Stimulated activated naive B cell treated with anti-CD40 and anti-IgM and Interleukin-4, amounts not matched to agents 10 μg/mL and 1 μg/mL and 100 μg/mL, for 72 hours (primary cell): ENCODE results near the gene ABCD1.

Experiments
- ATAC-seq, 2 donors: fragments of 150-1000 bp; cut with Tn5 transposase; replicated peaks; 2 replicates each; pipeline ENCODE4 v1.10.0; 2021; ENCODE audit warnings: moderate library complexity in 1 of 2
- DNase-seq: peaks from one replicate; pipeline ENCODE4 v3.0.0; 2021
- H3K27ac Mint-ChIP-seq: one replicate; pipeline ENCODE4 v1.8.0; 2022; ENCODE audit warnings: mild to moderate bottlenecking, mixed read lengths
- H3K27me3 Mint-ChIP-seq, 2 donors: one replicate each; pipeline ENCODE4 v1.8.0; 2022; ENCODE audit warnings: mixed read lengths in 2 of 2
- H3K36me3 Mint-ChIP-seq, 2 donors: one replicate each; pipeline ENCODE4 v1.8.0; 2022; ENCODE audit warnings: mixed read lengths in 2 of 2, mild to moderate bottlenecking in 1 of 2
- H3K4me1 Mint-ChIP-seq, 2 donors: one replicate each; pipeline ENCODE4 v1.8.0; 2022; ENCODE audit warnings: mixed read lengths in 2 of 2, mild to moderate bottlenecking in 1 of 2
- H3K4me3 Mint-ChIP-seq, 2 donors: one replicate each; pipeline ENCODE4 v1.8.0; 2022; ENCODE audit warnings: mild to moderate bottlenecking in 2 of 2, mixed read lengths in 2 of 2, moderate library complexity in 1 of 2
- H3K9me3 Mint-ChIP-seq, 2 donors: one replicate each; pipeline ENCODE4 v1.8.0; 2022; ENCODE audit warnings: mixed read lengths in 2 of 2, mild to moderate bottlenecking in 1 of 2

Gene ABCD1

GRCh38 chrX:153779891-153780677 lies 55.4 kb downstream of the ABCD1 start:
- DNase-seq (no peak), ATAC-seq (no peak)
- Mint-ChIP-seq H3K4me1 (peaks cover 4 to 11% of the 10 kb centered on the region in 2 donors), H3K9me3 (no peaks in the 10 kb centered on the region), H3K27ac (peak overlapping the region; percentile 17), H3K27me3 (peaks cover 9 to 10% of the 10 kb centered on the region in 2 donors), H3K36me3 (peaks cover 5 to 6% of the 10 kb centered on the region in 2 donors), H3K4me3 (no peak overlapping the region)

- Mint-ChIP-seq H3K27me3 (peaks cover 9 to 10% of the 10 kb centered on the region in 2 donors), H3K36me3 (peaks cover 8 to 10% of the 10 kb centered on the region in 2 donors), H3K27ac (peak within 1 kb of the TSS; percentile 17), H3K4me1 (peaks cover 4 to 11% of the 10 kb centered on the region in 2 donors), H3K9me3 (no peaks in the 10 kb centered on the region), H3K4me3 (no peak within 1 kb of the TSS)
- no peak for DNase-seq
- peak in 1 of 2 donors; percentile 15 for ATAC-seq
Observed at GRCh38 chrX:153780678-153781427, 56.2 kb downstream of the ABCD1 start, which contains the start of gene SRPK3. Gene SRPK3 (plus strand): TSS chrX:153781041. CDS start chrX:153781087, 46 bp downstream.

GRCh38 chrX:153781428-153782047 lies 56.9 kb downstream of the ABCD1 start:
- Mint-ChIP-seq H3K27ac (no peak overlapping the region), H3K9me3 (no peaks in the 10 kb centered on the region), H3K4me3 (no peak overlapping the region), H3K4me1 (peaks cover 4 to 11% of the 10 kb centered on the region in 2 donors), H3K36me3 (peaks cover 8 to 13% of the 10 kb centered on the region in 2 donors), H3K27me3 (peaks cover 9 to 10% of the 10 kb centered on the region in 2 donors)
- ATAC-seq (no peak), DNase-seq (no peak)

- H3K36me3 Mint-ChIP-seq, result peaks cover 8 to 17% of the 10 kb centered on the region in 2 donors
- H3K4me1 Mint-ChIP-seq, result peaks cover 4 to 11% of the 10 kb centered on the region in 2 donors
- DNase-seq (no peak), ATAC-seq (no peak)
- H3K27ac Mint-ChIP-seq, result no peak overlapping the region
- no peak overlapping the region for H3K4me3 Mint-ChIP-seq
- H3K27me3 Mint-ChIP-seq, result peaks cover 9 to 10% of the 10 kb centered on the region in 2 donors
- H3K9me3 Mint-ChIP-seq, result no peaks in the 10 kb centered on the region
Observed at GRCh38 chrX:153782313-153782712, 57.7 kb downstream of the ABCD1 start.

- H3K27me3 Mint-ChIP-seq, result peaks cover 9 to 10% of the 10 kb centered on the region in 2 donors
- no peak overlapping the region for H3K4me3 Mint-ChIP-seq
- H3K9me3 Mint-ChIP-seq, result no peaks in the 10 kb centered on the region
- no peak overlapping the region for H3K27ac Mint-ChIP-seq
- ATAC-seq (no peak), DNase-seq (no peak)
- peaks cover 8 to 17% of the 10 kb centered on the region in 2 donors for H3K36me3 Mint-ChIP-seq
- H3K4me1 Mint-ChIP-seq, result peaks cover 4 to 11% of the 10 kb centered on the region in 2 donors
Observed at GRCh38 chrX:153782871-153783270, 58.2 kb downstream of the ABCD1 start.

- H3K27ac Mint-ChIP-seq, result peak overlapping the region; percentile 76
- peaks cover 4 to 11% of the 10 kb centered on the region in 2 donors for H3K4me1 Mint-ChIP-seq
- no peaks in the 10 kb centered on the region for H3K9me3 Mint-ChIP-seq
- ATAC-seq, result no peak
- DNase-seq, result no peak
- no peak overlapping the region for H3K4me3 Mint-ChIP-seq
- peaks cover 8 to 17% of the 10 kb centered on the region in 2 donors for H3K36me3 Mint-ChIP-seq
- peaks cover 9 to 10% of the 10 kb centered on the region in 2 donors for H3K27me3 Mint-ChIP-seq
Observed at GRCh38 chrX:153783378-153784013, 58.8 kb downstream of the ABCD1 start.

GRCh38 chrX:153784325-153784967 lies 59.8 kb downstream of the ABCD1 start:
- Mint-ChIP-seq H3K36me3 (peaks cover 8 to 21% of the 10 kb centered on the region in 2 donors), H3K4me1 (peaks cover 4 to 11% of the 10 kb centered on the region in 2 donors), H3K27me3 (peaks cover 9 to 10% of the 10 kb centered on the region in 2 donors), H3K27ac (no peak overlapping the region), H3K9me3 (no peaks in the 10 kb centered on the region), H3K4me3 (no peak overlapping the region)
- no peak for DNase-seq
- no peak for ATAC-seq

- Mint-ChIP-seq H3K4me1 (no peaks in the 10 kb centered on the region), H3K27ac (no peak overlapping the region), H3K27me3 (no peaks in the 10 kb centered on the region), H3K4me3 (no peak overlapping the region), H3K9me3 (no peaks in the 10 kb centered on the region), H3K36me3 (peaks cover 5 to 28% of the 10 kb centered on the region in 2 donors)
- DNase-seq, result no peak
- ATAC-seq, result no peak
Observed at GRCh38 chrX:153786669-153787068, 62.0 kb downstream of the ABCD1 start.

- no peaks in the 10 kb centered on the region for H3K9me3 Mint-ChIP-seq
- peaks cover 4 to 23% of the 10 kb centered on the region in 2 donors for H3K36me3 Mint-ChIP-seq
- H3K4me3 Mint-ChIP-seq, result no peak overlapping the region
- no peaks in the 10 kb centered on the region for H3K27me3 Mint-ChIP-seq
- ATAC-seq, result no peak
- peaks cover 5 to 10% of the 10 kb centered on the region in 2 donors for H3K4me1 Mint-ChIP-seq
- no peak for DNase-seq
- H3K27ac Mint-ChIP-seq, result no peak overlapping the region
Observed at GRCh38 chrX:153789654-153790053, 65.0 kb downstream of the ABCD1 start.

GRCh38 chrX:153791104-153791852 lies 66.6 kb downstream of the ABCD1 start:
- DNase-seq, result no peak
- Mint-ChIP-seq H3K27ac (no peak overlapping the region), H3K9me3 (no peaks in the 10 kb centered on the region), H3K4me3 (no peak overlapping the region), H3K36me3 (peaks cover 3 to 26% of the 10 kb centered on the region in 2 donors), H3K27me3 (no peaks in the 10 kb centered on the region), H3K4me1 (peaks cover 7 to 15% of the 10 kb centered on the region in 2 donors)
- no peak for ATAC-seq

GRCh38 chrX:153792368-153792767 lies 67.7 kb downstream of the ABCD1 start:
- peaks cover 10 to 21% of the 10 kb centered on the region in 2 donors for H3K4me1 Mint-ChIP-seq
- H3K9me3 Mint-ChIP-seq, result no peaks in the 10 kb centered on the region
- peak overlapping the region in 1 of 2 donors; percentile 95 for H3K4me3 Mint-ChIP-seq
- ATAC-seq, result no peak
- H3K27me3 Mint-ChIP-seq, result no peaks in the 10 kb centered on the region
- peaks cover 8 to 24% of the 10 kb centered on the region in 2 donors for H3K36me3 Mint-ChIP-seq
- H3K27ac Mint-ChIP-seq, result no peak overlapping the region
- DNase-seq, result no peak

GRCh38 chrX:153793291-153793690 lies 68.6 kb downstream of the ABCD1 start:
- ATAC-seq (peak in 1 of 2 donors; percentile 11), DNase-seq (no peak)
- no peaks in the 10 kb centered on the region for H3K27me3 Mint-ChIP-seq
- H3K4me3 Mint-ChIP-seq, result peak overlapping the region; percentile 95 to 98
- H3K4me1 Mint-ChIP-seq, result peaks cover 10 to 21% of the 10 kb centered on the region in 2 donors
- H3K36me3 Mint-ChIP-seq, result peaks cover 12 to 28% of the 10 kb centered on the region in 2 donors
- H3K27ac Mint-ChIP-seq, result peak overlapping the region; percentile 99
- no peaks in the 10 kb centered on the region for H3K9me3 Mint-ChIP-seq
